Measurements from ENCODE around the gene IL4. TPM values are rescaled to one million over a fixed set of nuclear protein-coding genes. Genes with fewer than 3 reads are reported as not detected.

Gene IL4
- total RNA-seq, 4 donors from 2014 or later, result not detected

DNA sequence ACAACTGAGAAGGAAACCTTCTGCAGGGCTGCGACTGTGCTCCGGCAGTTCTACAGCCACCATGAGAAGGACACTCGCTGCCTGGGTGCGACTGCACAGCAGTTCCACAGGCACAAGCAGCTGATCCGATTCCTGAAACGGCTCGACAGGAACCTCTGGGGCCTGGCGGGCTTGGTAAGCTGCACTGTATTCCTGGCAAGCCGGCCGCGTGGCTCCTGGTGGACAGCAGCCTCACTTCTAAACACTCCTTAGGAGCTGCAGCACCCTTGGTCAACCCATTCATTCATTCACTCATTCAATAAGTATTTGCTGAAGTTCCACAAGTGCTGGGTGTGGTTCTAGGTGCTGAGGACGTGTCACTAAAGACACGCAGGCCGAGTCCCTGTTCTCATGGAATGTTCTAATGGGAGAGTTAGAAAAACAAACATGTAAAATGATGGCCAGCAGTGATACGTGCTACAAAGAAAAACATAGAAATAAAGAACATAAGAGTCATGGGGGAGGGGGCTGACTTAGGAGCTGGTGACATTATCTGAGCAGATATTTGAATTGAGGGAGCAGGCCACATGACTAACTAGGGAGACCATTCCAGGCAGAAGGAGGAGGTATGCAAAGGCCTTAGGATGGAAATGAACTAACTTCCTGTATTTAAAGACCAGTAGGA lies 6.1 kb downstream of the IL4 start:
- Histone ChIP-seq H3K9me3 (no peaks in the 10 kb centered on the region), H3K4me1 (peaks cover 0 to 4% (median 0%) of the 10 kb centered on the region in 4 donors), H3K27me3 (no peaks in the 10 kb centered on the region), H3K4me3 (no peak overlapping the region), H3K27ac (no peak overlapping the region), H3K36me3 (no peaks in the 10 kb centered on the region)
- no peak for TF ChIP-seq POLR2A (IDR thresholded peaks at IDR 0.05)
- DNase-seq, result no peak

DNA sequence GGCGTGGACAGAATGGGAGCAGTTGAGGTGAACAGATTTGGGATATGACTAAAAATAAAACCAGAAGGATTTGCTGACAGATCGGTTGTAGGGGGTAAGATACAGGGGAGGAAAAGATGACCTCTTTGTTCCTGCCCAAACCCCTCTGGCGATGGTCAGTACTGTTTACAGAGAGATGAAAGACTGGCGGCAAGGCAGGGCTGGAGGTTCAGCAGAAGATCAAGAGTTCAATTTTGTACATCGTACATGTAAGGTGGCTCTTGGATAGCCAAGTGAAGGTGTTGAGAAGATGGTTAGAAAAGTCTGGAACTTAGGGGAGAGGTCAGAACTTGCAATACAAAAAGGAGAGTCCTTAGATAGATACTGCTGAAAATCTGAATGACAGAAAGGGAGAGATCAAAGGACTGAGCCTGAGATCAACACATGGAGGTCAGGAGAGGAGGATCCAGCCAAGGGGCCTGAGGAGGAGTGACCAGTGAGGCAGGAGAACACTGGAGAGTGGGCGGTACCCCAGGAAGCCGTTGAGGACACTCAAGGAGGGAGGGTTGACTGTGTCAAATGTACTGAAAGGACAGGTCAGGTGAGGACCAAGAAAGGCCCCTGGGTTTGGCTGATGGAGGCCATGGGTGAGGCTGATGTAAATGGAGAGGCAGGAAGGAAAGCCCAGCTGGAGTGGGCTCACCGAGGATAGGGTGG lies 7.1 kb downstream of the IL4 start:
- TF ChIP-seq POLR2A (IDR thresholded peaks at IDR 0.05), result no peak
- TF ChIP-seq, protein P1, sequence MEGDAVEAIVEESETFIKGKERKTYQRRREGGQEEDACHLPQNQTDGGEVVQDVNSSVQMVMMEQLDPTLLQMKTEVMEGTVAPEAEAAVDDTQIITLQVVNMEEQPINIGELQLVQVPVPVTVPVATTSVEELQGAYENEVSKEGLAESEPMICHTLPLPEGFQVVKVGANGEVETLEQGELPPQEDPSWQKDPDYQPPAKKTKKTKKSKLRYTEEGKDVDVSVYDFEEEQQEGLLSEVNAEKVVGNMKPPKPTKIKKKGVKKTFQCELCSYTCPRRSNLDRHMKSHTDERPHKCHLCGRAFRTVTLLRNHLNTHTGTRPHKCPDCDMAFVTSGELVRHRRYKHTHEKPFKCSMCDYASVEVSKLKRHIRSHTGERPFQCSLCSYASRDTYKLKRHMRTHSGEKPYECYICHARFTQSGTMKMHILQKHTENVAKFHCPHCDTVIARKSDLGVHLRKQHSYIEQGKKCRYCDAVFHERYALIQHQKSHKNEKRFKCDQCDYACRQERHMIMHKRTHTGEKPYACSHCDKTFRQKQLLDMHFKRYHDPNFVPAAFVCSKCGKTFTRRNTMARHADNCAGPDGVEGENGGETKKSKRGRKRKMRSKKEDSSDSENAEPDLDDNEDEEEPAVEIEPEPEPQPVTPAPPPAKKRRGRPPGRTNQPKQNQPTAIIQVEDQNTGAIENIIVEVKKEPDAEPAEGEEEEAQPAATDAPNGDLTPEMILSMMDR (IDR thresholded peaks at IDR 0.05), result no peak
- no peaks in the 10 kb centered on the region for H3K27me3 ChIP-seq
- no peaks in the 10 kb centered on the region for H3K9me3 ChIP-seq
- no peak for DNase-seq
- no peak overlapping the region for H3K27ac ChIP-seq
- peaks cover 0 to 4% (median 0%) of the 10 kb centered on the region in 4 donors for H3K4me1 ChIP-seq
- H3K36me3 ChIP-seq, result no peaks in the 10 kb centered on the region
- H3K4me3 ChIP-seq, result no peak overlapping the region

DNA sequence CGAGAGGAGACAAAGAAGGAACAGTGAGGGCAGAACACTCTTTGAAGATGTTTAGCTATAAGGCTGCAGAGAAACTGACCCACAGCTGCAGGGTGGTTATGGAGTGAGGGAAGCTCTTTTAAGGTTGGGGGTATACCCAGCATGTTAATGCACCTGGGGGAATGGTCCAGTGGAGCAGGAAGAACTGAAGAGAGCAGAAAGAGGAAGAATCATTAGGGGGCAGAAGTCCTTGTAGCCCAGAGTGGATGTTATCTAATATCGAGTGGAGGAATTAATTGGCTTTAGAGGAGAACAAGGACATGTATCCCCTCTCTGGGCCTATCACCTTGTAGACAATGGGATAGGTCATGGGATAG lies 7.7 kb downstream of the IL4 start:
- DNase-seq, result no peak
- H3K4me3 ChIP-seq, result no peak overlapping the region
- H3K27me3 ChIP-seq, result no peaks in the 10 kb centered on the region
- H3K9me3 ChIP-seq, result no peaks in the 10 kb centered on the region
- H3K4me1 ChIP-seq, result peaks cover 0 to 4% (median 0%) of the 10 kb centered on the region in 4 donors
- H3K27ac ChIP-seq, result no peak overlapping the region
- H3K36me3 ChIP-seq, result no peaks in the 10 kb centered on the region
- TF ChIP-seq POLR2A (IDR thresholded peaks at IDR 0.05), result no peak
- TF ChIP-seq, protein P1 (IDR thresholded peaks at IDR 0.05), result no peak

GRCh38 chr5:132681983-132682382 lies 8.2 kb downstream of the IL4 start:
- H3K4me3 ChIP-seq, result no peak overlapping the region
- no peaks in the 10 kb centered on the region for H3K27me3 ChIP-seq
- H3K27ac ChIP-seq, result no peak overlapping the region
- DNase-seq, result no peak
- peaks cover 0 to 4% (median 0%) of the 10 kb centered on the region in 4 donors for H3K4me1 ChIP-seq
- no peaks in the 10 kb centered on the region for H3K9me3 ChIP-seq
- H3K36me3 ChIP-seq, result no peaks in the 10 kb centered on the region
- no peak for TF ChIP-seq POLR2A (IDR thresholded peaks at IDR 0.05)
- TF ChIP-seq, protein P1 (IDR thresholded peaks at IDR 0.05), result no peak

GRCh38 chr5:132684491-132684890 lies 10.7 kb downstream of the IL4 start:
- Histone ChIP-seq H3K9me3 (no peaks in the 10 kb centered on the region), H3K36me3 (no peaks in the 10 kb centered on the region), H3K27me3 (no peaks in the 10 kb centered on the region), H3K4me3 (no peak overlapping the region), H3K4me1 (no peaks in the 10 kb centered on the region), H3K27ac (no peak overlapping the region)
- DNase-seq, result no peak
- TF ChIP-seq POLR2A (IDR thresholded peaks at IDR 0.05), result no peak
- TF ChIP-seq, protein P1 (IDR thresholded peaks at IDR 0.05), result no peak

DNA sequence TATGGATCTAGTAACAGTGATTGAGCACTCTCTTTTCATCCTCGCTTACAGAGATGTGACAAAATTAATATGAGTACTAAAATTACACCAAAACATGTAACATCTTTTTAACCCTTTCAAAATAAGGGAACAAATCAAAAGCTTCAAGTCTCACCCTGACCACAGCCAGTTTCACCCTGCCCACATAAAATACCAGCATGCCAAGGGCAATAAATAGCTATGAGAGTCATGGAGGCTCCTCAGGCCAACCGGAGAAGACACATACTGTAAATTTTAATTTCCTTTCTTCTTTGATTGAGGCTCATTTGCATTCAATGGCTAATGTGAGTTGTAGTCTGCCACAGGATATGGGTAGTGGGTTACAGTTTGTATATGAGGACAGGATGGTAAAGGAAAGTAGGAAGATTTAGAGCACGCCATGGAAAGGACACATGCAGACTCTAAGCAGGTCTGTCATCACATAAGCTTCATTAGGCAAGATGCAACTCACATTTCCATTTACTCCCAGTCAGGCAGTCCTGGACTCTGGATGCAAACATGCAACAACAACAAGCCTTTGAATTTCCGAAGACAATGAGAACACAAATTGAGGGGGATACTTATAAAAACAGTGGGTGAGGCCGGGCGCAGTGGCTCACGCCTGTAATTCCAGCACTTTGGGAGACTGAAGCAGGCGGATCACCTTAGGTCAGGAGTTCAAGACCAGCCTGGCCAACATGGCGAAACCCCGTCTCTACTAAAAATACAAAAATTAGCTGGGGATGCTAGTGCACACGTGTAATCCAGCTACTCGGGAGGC lies 11.3 kb downstream of the IL4 start:
- H3K4me1 ChIP-seq, result no peaks in the 10 kb centered on the region
- DNase-seq, result no peak
- no peaks in the 10 kb centered on the region for H3K36me3 ChIP-seq
- H3K4me3 ChIP-seq, result no peak overlapping the region
- H3K9me3 ChIP-seq, result no peaks in the 10 kb centered on the region
- TF ChIP-seq, protein P1 (IDR thresholded peaks at IDR 0.05), result no peak
- TF ChIP-seq POLR2A (IDR thresholded peaks at IDR 0.05), result no peak
- no peak overlapping the region for H3K27ac ChIP-seq
- H3K27me3 ChIP-seq, result no peaks in the 10 kb centered on the region

Measured in Peyer's patch (tissue), 4 donors.